ENCODE data around the gene ACAP1.

DNA sequence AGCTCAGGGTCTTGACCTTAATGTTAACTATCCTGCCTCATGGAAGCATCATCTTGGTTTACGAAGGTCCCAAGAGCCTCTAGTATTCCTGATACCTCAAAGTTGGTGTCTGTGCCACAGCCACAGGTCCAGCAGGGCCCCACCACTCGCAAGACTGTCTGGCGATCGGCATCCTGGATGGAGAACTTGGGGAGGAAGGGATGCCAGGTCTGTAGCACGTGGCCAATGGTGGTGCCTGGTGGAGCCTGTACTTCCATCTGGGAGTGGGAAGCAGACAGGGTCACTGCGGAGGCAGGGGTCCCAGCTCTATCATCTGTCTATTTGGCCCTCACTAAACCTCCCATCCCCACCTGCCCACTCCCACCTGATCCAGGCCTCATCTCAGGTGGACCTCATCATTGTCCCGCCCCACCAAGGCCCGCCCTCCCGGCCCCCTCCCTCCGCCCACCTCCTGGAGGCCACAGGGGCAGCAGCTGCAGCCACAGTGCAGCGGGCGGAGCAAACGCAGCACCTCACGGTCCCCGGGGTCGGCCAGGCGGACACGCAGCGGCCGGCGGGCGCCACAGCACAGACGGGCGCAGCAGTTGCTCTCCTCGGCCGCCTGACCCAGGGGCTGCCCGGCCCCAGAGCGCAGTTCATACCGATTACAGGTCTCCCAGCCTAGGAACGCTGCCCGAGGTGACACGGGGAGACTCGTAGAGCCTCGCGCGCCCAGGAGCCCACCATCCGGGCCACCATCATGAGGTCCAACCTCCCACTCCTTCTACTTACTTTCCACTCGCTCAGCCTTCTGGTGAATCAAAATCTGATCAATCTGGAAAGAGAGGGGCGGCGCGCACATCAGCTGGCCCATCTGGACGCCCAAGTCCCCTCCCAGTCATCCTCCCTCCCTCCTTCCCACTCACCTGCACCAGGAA lies 56.6 kb downstream of the ACAP1 start:
- TF ChIP-seq, protein P1, sequence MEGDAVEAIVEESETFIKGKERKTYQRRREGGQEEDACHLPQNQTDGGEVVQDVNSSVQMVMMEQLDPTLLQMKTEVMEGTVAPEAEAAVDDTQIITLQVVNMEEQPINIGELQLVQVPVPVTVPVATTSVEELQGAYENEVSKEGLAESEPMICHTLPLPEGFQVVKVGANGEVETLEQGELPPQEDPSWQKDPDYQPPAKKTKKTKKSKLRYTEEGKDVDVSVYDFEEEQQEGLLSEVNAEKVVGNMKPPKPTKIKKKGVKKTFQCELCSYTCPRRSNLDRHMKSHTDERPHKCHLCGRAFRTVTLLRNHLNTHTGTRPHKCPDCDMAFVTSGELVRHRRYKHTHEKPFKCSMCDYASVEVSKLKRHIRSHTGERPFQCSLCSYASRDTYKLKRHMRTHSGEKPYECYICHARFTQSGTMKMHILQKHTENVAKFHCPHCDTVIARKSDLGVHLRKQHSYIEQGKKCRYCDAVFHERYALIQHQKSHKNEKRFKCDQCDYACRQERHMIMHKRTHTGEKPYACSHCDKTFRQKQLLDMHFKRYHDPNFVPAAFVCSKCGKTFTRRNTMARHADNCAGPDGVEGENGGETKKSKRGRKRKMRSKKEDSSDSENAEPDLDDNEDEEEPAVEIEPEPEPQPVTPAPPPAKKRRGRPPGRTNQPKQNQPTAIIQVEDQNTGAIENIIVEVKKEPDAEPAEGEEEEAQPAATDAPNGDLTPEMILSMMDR (IDR thresholded peaks at IDR 0.05) = no peak
- TF ChIP-seq, protein P2, sequence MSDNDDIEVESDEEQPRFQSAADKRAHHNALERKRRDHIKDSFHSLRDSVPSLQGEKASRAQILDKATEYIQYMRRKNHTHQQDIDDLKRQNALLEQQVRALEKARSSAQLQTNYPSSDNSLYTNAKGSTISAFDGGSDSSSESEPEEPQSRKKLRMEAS (CRISPR knock-in tag; IDR thresholded peaks at IDR 0.05) = no peak
- TF ChIP-seq ESRRA (CRISPR knock-in tag; IDR thresholded peaks at IDR 0.05; ENCODE audit: borderline replicate concordance) = no peak
- TF ChIP-seq, protein P3, sequence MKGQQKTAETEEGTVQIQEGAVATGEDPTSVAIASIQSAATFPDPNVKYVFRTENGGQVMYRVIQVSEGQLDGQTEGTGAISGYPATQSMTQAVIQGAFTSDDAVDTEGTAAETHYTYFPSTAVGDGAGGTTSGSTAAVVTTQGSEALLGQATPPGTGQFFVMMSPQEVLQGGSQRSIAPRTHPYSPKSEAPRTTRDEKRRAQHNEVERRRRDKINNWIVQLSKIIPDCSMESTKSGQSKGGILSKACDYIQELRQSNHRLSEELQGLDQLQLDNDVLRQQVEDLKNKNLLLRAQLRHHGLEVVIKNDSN (CRISPR knock-in tag; IDR thresholded peaks at IDR 0.05) = no peak
- TF ChIP-seq, protein P4, sequence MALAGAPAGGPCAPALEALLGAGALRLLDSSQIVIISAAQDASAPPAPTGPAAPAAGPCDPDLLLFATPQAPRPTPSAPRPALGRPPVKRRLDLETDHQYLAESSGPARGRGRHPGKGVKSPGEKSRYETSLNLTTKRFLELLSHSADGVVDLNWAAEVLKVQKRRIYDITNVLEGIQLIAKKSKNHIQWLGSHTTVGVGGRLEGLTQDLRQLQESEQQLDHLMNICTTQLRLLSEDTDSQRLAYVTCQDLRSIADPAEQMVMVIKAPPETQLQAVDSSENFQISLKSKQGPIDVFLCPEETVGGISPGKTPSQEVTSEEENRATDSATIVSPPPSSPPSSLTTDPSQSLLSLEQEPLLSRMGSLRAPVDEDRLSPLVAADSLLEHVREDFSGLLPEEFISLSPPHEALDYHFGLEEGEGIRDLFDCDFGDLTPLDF (CRISPR knock-in tag; IDR thresholded peaks at IDR 0.05) = no peak
